ENCODE data around the gene SPEN.

DNA sequence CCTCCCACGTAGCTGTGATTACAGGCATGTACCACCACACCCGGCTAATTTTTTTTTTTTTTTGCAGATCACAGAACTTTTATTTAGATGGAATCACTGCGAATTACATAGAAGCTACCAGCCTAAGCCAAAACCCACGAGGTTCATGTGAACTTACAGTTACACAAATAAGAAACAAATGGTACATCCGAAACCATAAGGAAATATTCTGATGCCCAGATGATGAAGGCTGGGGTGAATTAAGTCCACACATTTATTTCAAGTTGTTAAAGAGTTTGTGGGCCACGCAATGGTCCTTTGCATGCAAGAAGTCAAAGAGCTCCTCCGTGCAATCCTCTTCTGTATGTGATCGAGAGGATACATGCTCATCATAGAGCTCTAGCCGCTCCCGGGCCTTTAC is 40.4 kb upstream of the SPEN start:
- TF ChIP-seq CTCF (conservative IDR thresholded peaks at IDR 0.05; ENCODE audit: low read length) (no peak), EZH2phosphoT487 (IDR thresholded peaks at IDR 0.05; ENCODE audit: borderline replicate concordance) (no peak)
